ENCODE measurements around the gene ADH7.

DNA sequence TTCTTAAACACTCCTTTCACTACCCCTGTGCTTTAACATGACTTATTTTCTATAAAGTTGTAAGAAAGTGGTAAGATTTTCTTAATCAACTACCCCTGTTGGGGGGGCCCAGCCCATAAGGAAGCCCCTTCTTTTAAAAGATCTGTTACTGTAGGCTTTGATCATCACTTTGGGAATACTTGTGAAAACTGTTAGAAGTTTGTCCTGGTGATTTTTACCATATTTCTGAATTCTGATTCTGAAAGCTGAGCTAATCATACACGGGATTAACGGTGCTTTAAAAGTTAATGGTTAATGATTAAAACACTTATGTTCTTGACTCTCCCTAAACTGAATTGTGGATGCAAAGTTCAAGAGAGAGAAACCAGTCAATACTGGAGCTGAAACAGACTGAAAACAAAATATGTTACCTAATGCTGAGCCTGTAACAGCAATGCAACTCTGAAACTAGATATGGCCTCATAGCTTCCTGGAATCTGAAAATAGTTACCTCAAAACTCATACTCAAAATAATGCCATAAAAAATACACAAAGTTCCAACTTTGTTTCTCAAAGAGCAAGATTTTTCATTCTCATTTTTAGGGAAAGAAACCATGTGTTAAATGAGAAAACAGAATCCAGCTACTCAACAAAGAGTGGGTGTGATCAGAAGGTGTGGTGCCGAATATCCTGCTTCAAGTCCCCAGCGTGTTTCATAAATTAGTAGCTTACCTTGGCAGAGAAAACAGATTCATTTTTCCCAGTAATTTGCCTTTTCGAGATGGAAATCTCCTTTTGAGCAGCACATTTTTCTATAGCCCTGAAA is 31.6 kb downstream of the ADH7 start:
- TF ChIP-seq SRF (IDR thresholded peaks at IDR 0.05; ENCODE audit: low read depth, low read length) = no peak
- TF ChIP-seq RNF2 (IDR thresholded peaks at IDR 0.05; ENCODE audit: borderline replicate concordance, low read depth, low read length, missing control alignments, poor library complexity, severe bottlenecking) = no peak
- TF ChIP-seq, protein P1, sequence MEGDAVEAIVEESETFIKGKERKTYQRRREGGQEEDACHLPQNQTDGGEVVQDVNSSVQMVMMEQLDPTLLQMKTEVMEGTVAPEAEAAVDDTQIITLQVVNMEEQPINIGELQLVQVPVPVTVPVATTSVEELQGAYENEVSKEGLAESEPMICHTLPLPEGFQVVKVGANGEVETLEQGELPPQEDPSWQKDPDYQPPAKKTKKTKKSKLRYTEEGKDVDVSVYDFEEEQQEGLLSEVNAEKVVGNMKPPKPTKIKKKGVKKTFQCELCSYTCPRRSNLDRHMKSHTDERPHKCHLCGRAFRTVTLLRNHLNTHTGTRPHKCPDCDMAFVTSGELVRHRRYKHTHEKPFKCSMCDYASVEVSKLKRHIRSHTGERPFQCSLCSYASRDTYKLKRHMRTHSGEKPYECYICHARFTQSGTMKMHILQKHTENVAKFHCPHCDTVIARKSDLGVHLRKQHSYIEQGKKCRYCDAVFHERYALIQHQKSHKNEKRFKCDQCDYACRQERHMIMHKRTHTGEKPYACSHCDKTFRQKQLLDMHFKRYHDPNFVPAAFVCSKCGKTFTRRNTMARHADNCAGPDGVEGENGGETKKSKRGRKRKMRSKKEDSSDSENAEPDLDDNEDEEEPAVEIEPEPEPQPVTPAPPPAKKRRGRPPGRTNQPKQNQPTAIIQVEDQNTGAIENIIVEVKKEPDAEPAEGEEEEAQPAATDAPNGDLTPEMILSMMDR (IDR thresholded peaks at IDR 0.05; ENCODE audit: control extremely low read depth in 1 of 3, insufficient read depth in 1 of 3, low read depth in 1 of 3, low read length in 3 of 3) = no peak
- no peak for TF ChIP-seq SIN3A (conservative IDR thresholded peaks at IDR 0.05 in 1 of 2, IDR thresholded peaks at IDR 0.05 in 1 of 2; ENCODE audit: low read depth in 1 of 2, low read length in 2 of 2)
- no peak for TF ChIP-seq GTF2F1 (IDR thresholded peaks at IDR 0.05; ENCODE audit: borderline replicate concordance, low read depth, low read length)

Data from H1 (cell line).